ENCODE data around the gene UBE2F. TPM values are rescaled to one million over a fixed set of nuclear protein-coding genes. Genes with fewer than 3 reads are reported as not detected.

The UBE2F gene
- polyA plus RNA-seq, 4 donors = 48.0 to 51.0 (median 48.7) TPM

DNA sequence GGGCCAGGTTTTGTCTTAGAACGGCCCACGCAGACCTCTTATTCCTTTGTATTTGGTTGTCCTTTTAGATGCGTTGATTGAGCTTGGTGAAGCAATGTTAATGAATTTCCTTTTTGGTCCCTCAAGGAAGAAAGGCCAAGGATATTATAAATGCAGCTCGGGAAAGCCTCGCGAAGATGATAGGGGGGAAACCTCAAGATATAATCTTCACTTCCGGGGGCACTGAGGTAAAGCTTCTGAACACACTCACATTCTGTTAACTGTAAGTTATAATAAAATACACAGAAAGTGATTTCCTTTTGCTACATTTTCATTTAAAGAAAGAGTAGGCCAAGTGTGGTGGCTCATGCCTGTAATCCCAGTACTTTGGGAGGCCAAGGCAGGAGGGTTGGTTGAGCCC lies 101.1 kb downstream of the UBE2F start:
- no peak for DNase-seq (ENCODE audit: low read depth in 4 of 4, low spot score in 3 of 4)

DNA sequence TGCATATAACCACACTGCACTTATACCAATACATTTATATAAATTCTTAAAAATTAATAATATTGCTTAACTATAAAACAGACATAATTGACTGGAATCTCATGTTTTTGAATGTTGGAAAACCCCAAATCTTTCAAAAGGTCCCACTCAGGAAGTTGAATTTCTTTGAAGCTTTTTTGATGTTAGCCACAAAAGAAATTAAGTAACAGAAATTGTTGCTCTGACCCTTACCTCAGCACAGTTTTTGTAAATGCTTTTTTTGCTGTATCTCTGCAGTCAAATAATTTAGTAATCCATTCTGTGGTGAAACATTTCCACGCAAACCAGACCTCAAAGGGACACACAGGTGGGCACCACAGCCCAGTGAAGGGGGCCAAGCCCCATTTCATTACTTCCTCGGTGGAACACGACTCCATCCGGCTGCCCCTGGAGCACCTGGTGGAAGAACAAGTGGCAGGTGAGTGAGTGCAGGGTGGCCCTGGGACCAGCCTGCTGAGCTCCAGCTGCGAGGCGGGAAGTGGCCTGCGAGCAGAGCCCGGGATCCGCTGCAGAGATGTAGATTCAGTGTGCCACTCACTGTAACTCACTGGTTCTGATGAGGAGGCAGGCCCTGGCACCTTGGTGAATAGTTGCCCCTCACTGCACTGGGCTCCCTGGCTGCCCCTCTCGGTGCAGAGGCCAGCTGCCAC lies 102.4 kb downstream of the UBE2F start:
- DNase-seq (ENCODE audit: low read depth in 4 of 4, low spot score in 3 of 4) = no peak

- no peak for DNase-seq (ENCODE audit: low read depth in 4 of 4, low spot score in 3 of 4)
These were observed 103.1 kb downstream of the UBE2F start for GRCh38 chr2:238069877-238070276.

DNA sequence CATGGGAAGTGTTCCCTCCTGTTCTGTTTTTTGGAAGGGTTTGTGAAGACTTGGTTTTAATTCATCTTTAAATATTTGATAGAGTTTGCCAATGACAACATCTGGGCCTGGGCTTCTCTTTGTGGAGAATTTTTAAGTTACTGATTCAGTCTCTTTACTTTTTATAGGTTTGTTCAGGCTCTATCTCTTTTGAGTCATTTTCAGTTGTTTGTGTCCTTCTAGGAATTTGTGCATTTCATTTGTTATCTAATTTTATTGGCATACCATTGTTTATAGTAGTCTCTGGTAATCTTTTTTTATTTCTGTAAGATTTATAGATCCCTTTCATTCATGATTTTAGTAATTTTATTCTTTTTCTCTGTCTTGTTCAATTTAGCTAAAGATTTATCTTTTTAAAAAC lies 108.6 kb downstream of the UBE2F start:
- DNase-seq (ENCODE audit: low read depth in 4 of 4, low spot score in 3 of 4) = no peak

- DNase-seq (ENCODE audit: low read depth in 4 of 4, low spot score in 3 of 4) = no peak
These were observed 110.5 kb downstream of the UBE2F start for GRCh38 chr2:238077292-238077691.

- no peak for DNase-seq (ENCODE audit: low read depth in 4 of 4, low spot score in 3 of 4)
These were observed 113.1 kb downstream of the UBE2F start for GRCh38 chr2:238079874-238080327.

DNA sequence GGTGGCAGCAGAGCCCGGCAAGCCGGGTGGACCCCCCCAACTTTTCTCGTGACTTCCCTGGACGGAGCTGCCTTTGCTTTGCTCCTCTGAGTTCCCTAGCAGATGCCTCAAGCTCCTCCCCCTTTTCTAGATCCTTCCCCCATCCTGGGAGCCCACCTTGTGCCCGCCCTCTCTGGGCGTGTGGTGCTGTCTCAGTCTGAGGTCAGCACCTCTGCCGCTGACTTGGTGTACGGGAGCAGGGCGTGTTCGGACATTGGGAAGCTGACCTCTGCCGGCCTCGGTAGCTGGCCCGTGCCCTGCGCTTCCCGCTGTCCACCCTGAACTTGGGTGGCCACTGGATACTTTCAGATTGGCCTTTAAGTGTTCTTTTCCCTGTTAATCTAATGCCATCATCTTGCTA lies 113.7 kb downstream of the UBE2F start:
- no peak for DNase-seq (ENCODE audit: low read depth in 4 of 4, low spot score in 3 of 4)

GRCh38 chr2:238081150-238081549 lies 114.3 kb downstream of the UBE2F start:
- no peak for DNase-seq (ENCODE audit: low read depth in 4 of 4, low spot score in 3 of 4)

DNA sequence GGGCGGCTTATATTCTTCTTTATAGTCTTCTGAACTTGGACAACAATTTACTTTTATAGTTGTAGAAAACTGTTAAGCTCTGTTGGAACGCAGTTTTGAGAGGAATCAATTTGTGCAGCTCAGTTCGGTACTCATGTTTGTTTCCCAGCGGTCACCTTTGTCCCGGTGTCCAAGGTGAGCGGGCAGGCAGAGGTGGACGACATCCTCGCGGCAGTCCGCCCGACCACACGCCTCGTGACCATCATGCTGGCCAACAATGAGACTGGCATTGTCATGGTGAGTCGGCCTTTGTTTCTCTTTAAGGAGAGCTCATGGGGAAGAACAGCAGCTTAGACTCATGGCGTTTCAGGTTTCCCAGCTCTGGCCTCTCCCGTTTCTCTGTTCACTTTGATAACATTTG lies 114.7 kb downstream of the UBE2F start:
- DNase-seq (ENCODE audit: low read depth in 4 of 4, low spot score in 3 of 4) = no peak

GRCh38 chr2:238082151-238082550 lies 115.3 kb downstream of the UBE2F start:
- DNase-seq (ENCODE audit: low read depth in 4 of 4, low spot score in 3 of 4) = no peak

GRCh38 chr2:238082827-238083226 lies 116.0 kb downstream of the UBE2F start:
- no peak for DNase-seq (ENCODE audit: low read depth in 4 of 4, low spot score in 3 of 4)

DNA sequence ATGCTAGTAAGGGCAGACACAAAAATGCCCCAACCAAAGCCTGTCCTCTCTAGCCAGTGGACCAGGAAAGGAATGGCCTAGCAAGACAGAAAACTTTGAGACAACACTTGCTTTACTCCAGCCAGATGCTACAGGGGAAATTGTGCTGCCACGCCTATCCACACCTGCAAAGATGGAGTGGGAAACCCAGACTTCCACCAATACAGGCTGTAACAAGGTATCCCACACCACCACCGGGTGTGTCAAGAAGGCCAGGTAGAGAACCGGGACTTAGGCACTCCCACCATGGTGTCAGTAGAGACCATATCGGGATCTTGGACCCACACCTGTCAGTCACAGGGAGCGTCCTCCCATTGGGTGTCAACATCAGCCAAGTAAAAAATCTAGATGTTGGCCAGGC lies 117.1 kb downstream of the UBE2F start:
- DNase-seq (ENCODE audit: low read depth in 4 of 4, low spot score in 3 of 4) = no peak

GRCh38 chr2:238084761-238085160 lies 117.9 kb downstream of the UBE2F start:
- DNase-seq (ENCODE audit: low read depth in 4 of 4, low spot score in 3 of 4) = no peak

GRCh38 chr2:238085899-238086298 lies 119.1 kb downstream of the UBE2F start:
- no peak for DNase-seq (ENCODE audit: low read depth in 4 of 4, low spot score in 3 of 4)

DNA sequence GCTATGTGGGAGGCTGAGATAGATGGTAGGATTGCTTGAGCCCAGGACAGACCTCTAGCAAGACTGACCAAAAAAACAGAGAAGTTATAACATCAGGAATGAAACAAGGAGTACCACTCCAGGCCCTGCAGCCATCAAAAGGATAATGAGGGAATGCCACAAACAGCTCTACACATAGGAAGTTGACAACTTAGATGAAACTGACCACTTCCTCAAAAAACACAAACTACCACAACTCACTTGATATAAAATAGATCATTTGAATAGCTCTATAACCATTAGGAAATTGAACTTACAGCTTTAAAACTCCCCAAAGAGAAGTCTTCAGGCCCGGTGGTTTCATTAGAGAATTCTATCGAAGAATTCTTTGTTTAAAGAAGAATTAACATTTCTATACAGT lies 120.4 kb downstream of the UBE2F start:
- DNase-seq (ENCODE audit: low read depth in 4 of 4, low spot score in 3 of 4) = no peak

DNA sequence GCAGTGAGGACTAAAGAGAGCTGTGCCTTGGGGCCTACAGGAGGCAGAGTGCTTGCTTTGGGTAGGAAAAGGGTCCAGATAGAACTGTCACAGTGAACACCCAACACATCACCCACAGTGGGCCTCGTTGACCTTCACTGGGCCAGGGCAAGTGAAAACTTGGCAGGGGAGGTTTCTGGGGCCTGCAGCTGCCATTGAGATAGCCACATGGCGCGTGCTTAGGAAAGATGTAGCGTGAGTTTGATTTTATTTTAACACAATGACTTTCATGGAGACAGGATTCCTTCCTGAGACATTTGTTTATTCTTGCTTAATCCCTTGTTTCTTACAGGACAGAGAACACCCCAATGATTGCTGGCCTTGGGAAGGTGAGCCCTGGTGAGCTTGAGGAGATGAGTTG lies 124.1 kb downstream of the UBE2F start:
- no peak for DNase-seq (ENCODE audit: low read depth in 4 of 4, low spot score in 3 of 4)

DNA sequence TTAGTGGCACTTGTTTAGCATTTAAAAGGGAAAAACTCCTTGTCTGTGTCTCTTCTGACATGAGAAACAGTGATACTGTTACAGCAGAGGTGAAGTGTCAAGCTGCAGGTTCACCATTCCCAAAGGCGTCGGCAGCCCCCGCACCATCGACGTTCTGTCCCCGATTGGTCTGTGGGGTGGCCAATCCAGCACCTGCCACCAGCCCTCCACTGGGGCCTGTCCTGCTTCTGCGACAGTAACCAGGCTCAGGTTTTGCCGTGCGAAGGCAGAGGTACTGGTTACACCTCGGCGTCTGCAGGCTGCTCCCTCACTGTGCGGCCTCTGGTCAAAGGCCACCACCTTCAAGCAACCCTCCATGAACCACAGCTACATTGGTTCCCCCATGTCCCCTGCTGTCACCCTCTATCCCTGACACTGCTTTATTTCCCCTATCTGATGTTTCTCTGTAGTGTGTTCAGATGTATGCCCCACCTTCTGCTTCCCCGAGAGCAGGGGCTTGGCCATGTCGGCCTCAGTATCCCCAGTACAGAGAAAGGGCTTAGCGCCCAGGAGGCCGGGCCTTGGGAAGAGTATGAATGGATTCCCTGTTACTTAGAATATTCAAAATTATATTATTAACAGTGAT lies 124.7 kb downstream of the UBE2F start:
- no peak for DNase-seq (ENCODE audit: low read depth in 4 of 4, low spot score in 3 of 4)

Other genes with a start within 250 kb of the UBE2F start
- under 1 TPM; 0.44 to 0.90 (median 0.62) TPM for gene RBM44, start 168.2 kb upstream of the UBE2F start, polyA plus RNA-seq (ENCODE audit: insufficient read length in 4 of 4)
- 10 to 100 TPM in 1 of 4 donors, 1 to 10 TPM in 3; 3.1 to 11.2 (median 5.1) TPM for gene RAMP1, start 107.4 kb upstream of the UBE2F start, polyA plus RNA-seq (ENCODE audit: insufficient read length in 4 of 4)
- 10 to 100 TPM; 25.3 to 30.3 (median 27.5) TPM for gene SCLY, start 94.0 kb downstream of the UBE2F start, polyA plus RNA-seq (ENCODE audit: insufficient read length in 4 of 4)
- 1 to 10 TPM in 3 of 4 donors, under 1 TPM in 1; 0.53 to 2.3 (median 1.6) TPM for gene ESPNL, start 133.3 kb downstream of the UBE2F start, polyA plus RNA-seq (ENCODE audit: insufficient read length in 4 of 4)
- under 1 TPM; 0.17 to 0.47 (median 0.33) TPM for gene KLHL30, start 171.7 kb downstream of the UBE2F start, polyA plus RNA-seq (ENCODE audit: insufficient read length in 4 of 4)
- gene ERFE, start 192.0 kb downstream of the UBE2F start, polyA plus RNA-seq (ENCODE audit: insufficient read length in 4 of 4) = 1 to 10 TPM; 4.5 to 7.0 (median 6.0) TPM
- gene ILKAP, start 236.7 kb downstream of the UBE2F start, polyA plus RNA-seq (ENCODE audit: insufficient read length in 4 of 4) = 10 to 100 TPM; 39.9 to 44.6 (median 41.8) TPM

Measured in right renal pelvis (tissue), 4 donors.